SU-DHL-6 (cell line): Measurements from ENCODE around the gene UNC5C.

ENCODE experiments used
- H2AFZ ChIP-seq: fragments of 200-600 bp; sonication (generic); 2 replicates; pipeline ENCODE4 v1.6.1; 2014; ENCODE audit warnings: low read depth, mild to moderate bottlenecking, moderate library complexity, mixed read lengths, antibody characterized with exemption, low read length; ENCODE audit not compliant: severe bottlenecking
- H3F3A ChIP-seq: fragments of 200-600 bp; shearing (Covaris generic); 2 replicates; pipeline ENCODE4 v1.6.0; 2016; ENCODE audit warnings: antibody characterized with exemption, mild to moderate bottlenecking; ENCODE audit not compliant: insufficient read depth
- H3K27ac ChIP-seq: fragments of 200-600 bp; sonication (generic); 2 replicates; pipeline ENCODE4 v1.5.1; 2016; ENCODE audit warnings: low read depth, mild to moderate bottlenecking, low read length, moderate library complexity, mixed read lengths
- H3K27me3 ChIP-seq: fragments of 200-600 bp; sonication (generic), shearing (Covaris generic); 2 replicates; pipeline ENCODE4 v1.6.0; 2014; ENCODE audit warnings: mild to moderate bottlenecking, low read length
- H3K36me3 ChIP-seq: fragments of 200-600 bp; sonication (generic); 2 replicates; pipeline ENCODE4 v1.6.1; 2014; ENCODE audit warnings: mild to moderate bottlenecking, low read length, mixed read lengths
- H3K4me2 ChIP-seq: fragments of 300-600, 200-600 bp; shearing (Covaris generic), sonication (generic); 2 replicates; pipeline ENCODE4 v1.6.0; 2014; ENCODE audit warnings: low read length, low read depth, mild to moderate bottlenecking; ENCODE audit not compliant: poor library complexity, severe bottlenecking
- H3K4me3 ChIP-seq: fragments of 200-600 bp; sonication (generic); 2 replicates; pipeline ENCODE4 v1.5.1; 2014; ENCODE audit warnings: antibody characterized with exemption, low read length, mild to moderate bottlenecking, mixed read lengths; ENCODE audit not compliant: insufficient read depth, poor library complexity, severe bottlenecking
- H3K79me2 ChIP-seq: fragments of 200-600 bp; sonication (generic); 2 replicates; pipeline ENCODE4 v1.6.1; 2014; ENCODE audit warnings: mild to moderate bottlenecking, low read length, moderate library complexity; ENCODE audit not compliant: insufficient read depth
- H3K9ac ChIP-seq: fragments of 200-600 bp; sonication (generic); 2 replicates; pipeline ENCODE4 v1.7.0; 2014; ENCODE audit warnings: mild to moderate bottlenecking, low read length
- H3K9me2 ChIP-seq: fragments of 200-600 bp; sonication (generic); replicated peaks from 2 replicates; pipeline ENCODE4 v1.6.1; 2014; ENCODE audit warnings: low read length; ENCODE audit not compliant: insufficient read depth
- H3K9me3 ChIP-seq: fragments of 200-600 bp; sonication (generic); 2 replicates; pipeline ENCODE4 v1.6.1; 2014; ENCODE audit warnings: low read length, mixed read lengths; ENCODE audit not compliant: insufficient read depth
- H4K20me1 ChIP-seq: fragments of 200-600 bp; sonication (generic); 2 replicates; pipeline ENCODE4 v1.6.1; 2014; ENCODE audit warnings: low read depth, mild to moderate bottlenecking, antibody characterized with exemption, low read length, moderate library complexity, mixed read lengths
- CTCF ChIP-seq: fragments of 200-600 bp; sonication (generic); IDR thresholded peaks from one replicate; pipeline ENCODE4 v1.5.1; 2017; ENCODE audit warnings: antibody characterized with exemption, mild to moderate bottlenecking, low read length, moderate library complexity; ENCODE audit not compliant: insufficient read depth, poor library complexity, severe bottlenecking
- EZH2phosphoT487 ChIP-seq: fragments of 200-600 bp; sonication (generic), shearing (Covaris generic); conservative IDR thresholded peaks from 2 replicates; pipeline ENCODE4 v1.6.1; 2018; ENCODE audit warnings: mild to moderate bottlenecking, antibody characterized with exemption, low read length, moderate library complexity, mixed read lengths

The UNC5C gene

GRCh38 chr4:95548738-95549245 is at the start of gene UNC5C:
Gene UNC5C, minus strand, starts transcription at chr4:95548973.
- Histone ChIP-seq H3K36me3 (no peaks in the 10 kb centered on the region), H3K27ac (no peak within 1 kb of the TSS), H3K9me2 (no peaks in the 10 kb centered on the region), H3K9me3 (no peaks in the 10 kb centered on the region), H3K9ac (no peak within 1 kb of the TSS), H3K27me3 (no peaks in the 10 kb centered on the region), H3F3A (no peaks in the 10 kb centered on the region), H3K4me3 (no peak within 1 kb of the TSS), H2AFZ (no peak within 1 kb of the TSS), H3K79me2 (no peaks in the 10 kb centered on the region), H3K4me2 (no peak within 1 kb of the TSS), H4K20me1 (no peaks in the 10 kb centered on the region)
- TF ChIP-seq CTCF (no peak), EZH2phosphoT487 (no peak)

GRCh38 chr4:95596676-95597075 is 47.9 kb upstream of the UNC5C start:
- no peak overlapping the region for H3K27ac ChIP-seq
- H3K27me3 ChIP-seq = no peaks in the 10 kb centered on the region
- H3K9me3 ChIP-seq = no peaks in the 10 kb centered on the region
- no peaks in the 10 kb centered on the region for H3K9me2 ChIP-seq
- H4K20me1 ChIP-seq = no peaks in the 10 kb centered on the region
- TF ChIP-seq EZH2phosphoT487 (no peak), CTCF (no peak)
- H3F3A ChIP-seq = no peaks in the 10 kb centered on the region
- H2AFZ ChIP-seq = no peak overlapping the region
- H3K36me3 ChIP-seq = no peaks in the 10 kb centered on the region
- no peak overlapping the region for H3K9ac ChIP-seq
- no peaks in the 10 kb centered on the region for H3K79me2 ChIP-seq
- H3K4me2 ChIP-seq = no peak overlapping the region
- H3K4me3 ChIP-seq = no peak overlapping the region

DNA sequence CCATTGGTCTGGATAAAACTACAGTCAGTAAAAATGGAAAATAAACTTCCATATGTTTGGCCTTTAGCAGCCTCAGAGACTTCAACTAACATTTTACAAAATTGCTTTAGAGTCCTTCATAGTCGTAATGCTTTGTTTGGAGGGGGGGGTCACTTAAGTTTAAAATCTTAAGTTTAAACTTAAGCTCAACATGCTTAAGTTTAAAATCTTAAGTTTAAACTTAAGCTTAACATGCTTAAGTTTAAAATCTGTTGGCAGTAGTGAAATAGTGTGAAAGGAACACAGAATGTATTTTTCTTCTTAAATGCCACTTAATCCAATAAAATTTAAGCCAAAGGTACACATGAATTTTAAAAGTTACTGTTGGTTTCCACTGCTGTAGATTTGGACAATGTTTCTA is 45.9 kb upstream of the UNC5C start:
- no peaks in the 10 kb centered on the region for H3K9me2 ChIP-seq
- H3K27me3 ChIP-seq = no peaks in the 10 kb centered on the region
- H3K36me3 ChIP-seq = no peaks in the 10 kb centered on the region
- TF ChIP-seq CTCF = no peak
- TF ChIP-seq EZH2phosphoT487 = no peak
- no peak overlapping the region for H3K4me2 ChIP-seq
- no peak overlapping the region for H3K27ac ChIP-seq
- H3F3A ChIP-seq = no peaks in the 10 kb centered on the region
- H4K20me1 ChIP-seq = no peaks in the 10 kb centered on the region
- no peaks in the 10 kb centered on the region for H3K9me3 ChIP-seq
- H2AFZ ChIP-seq = no peak overlapping the region
- no peaks in the 10 kb centered on the region for H3K79me2 ChIP-seq
- no peak overlapping the region for H3K4me3 ChIP-seq
- H3K9ac ChIP-seq = no peak overlapping the region
